GM19468 (cell line): ENCODE results near the gene EFCAB9.

Experiments
- ATAC-seq: cut with Tn5 transposase; IDR thresholded peaks from one replicate; pipeline ENCODE4 v1.9.1; 2021; ENCODE audit warnings: mild to moderate bottlenecking, moderate library complexity, moderate number of reproducible peaks; ENCODE audit not compliant: unreplicated experiment; ENCODE audit errors: extremely low read depth

The EFCAB9 gene

GRCh38 chr5:172164769-172165212 lies 29.2 kb upstream of the EFCAB9 start:
- no peak for ATAC-seq

- no peak for ATAC-seq
These were observed 28.5 kb upstream of the EFCAB9 start for GRCh38 chr5:172165465-172165864.

- no peak for ATAC-seq
These were observed 27.7 kb upstream of the EFCAB9 start for GRCh38 chr5:172166030-172166826.

- ATAC-seq, result no peak
These were observed 26.1 kb upstream of the EFCAB9 start for GRCh38 chr5:172167895-172168294.

- no peak for ATAC-seq
These were observed 25.7 kb upstream of the EFCAB9 start for GRCh38 chr5:172168311-172168710.

GRCh38 chr5:172169216-172169615 lies 24.8 kb upstream of the EFCAB9 start:
- ATAC-seq, result no peak

- ATAC-seq, result no peak
These were observed 23.7 kb upstream of the EFCAB9 start for GRCh38 chr5:172170251-172170701.

GRCh38 chr5:172171118-172171517 lies 22.9 kb upstream of the EFCAB9 start:
- no peak for ATAC-seq

- no peak for ATAC-seq
These were observed 20.9 kb upstream of the EFCAB9 start for GRCh38 chr5:172172912-172173563.

- no peak for ATAC-seq
These were observed 20.3 kb upstream of the EFCAB9 start for GRCh38 chr5:172173564-172174153.

GRCh38 chr5:172175263-172175719 lies 18.7 kb upstream of the EFCAB9 start:
- peak; percentile 30 for ATAC-seq

GRCh38 chr5:172177176-172177575 lies 16.8 kb upstream of the EFCAB9 start:
- ATAC-seq, result no peak

- no peak for ATAC-seq
These were observed 15.5 kb upstream of the EFCAB9 start for GRCh38 chr5:172178301-172178987.

- no peak for ATAC-seq
These were observed 14.7 kb upstream of the EFCAB9 start for GRCh38 chr5:172178991-172179989.

- ATAC-seq, result no peak
These were observed 13.0 kb upstream of the EFCAB9 start for GRCh38 chr5:172180936-172181335.

GRCh38 chr5:172182291-172182690 lies 11.7 kb upstream of the EFCAB9 start:
- ATAC-seq, result no peak

GRCh38 chr5:172183881-172184280 lies 10.1 kb upstream of the EFCAB9 start:
- ATAC-seq, result no peak

GRCh38 chr5:172185096-172185461 lies 8.9 kb upstream of the EFCAB9 start:
- ATAC-seq, result no peak

GRCh38 chr5:172186114-172186695 lies 7.8 kb upstream of the EFCAB9 start:
- no peak for ATAC-seq
